Astrocyte of the cerebellum (primary cell): Measurements from ENCODE around the gene VSTM1.

Experiments
- DNase-seq: peaks from one replicate; pipeline ENCODE4 v3.0.0-alpha.2; 2011; ENCODE audit warnings: low read depth
- H3K4me3 ChIP-seq: 2 replicates; pipeline ENCODE4 v1.5.1; 2011; ENCODE audit warnings: mild to moderate bottlenecking, low read depth, low read length, moderate library complexity
- in situ Hi-C: cut with HindIII; loops from 2 replicates; pipeline ENCODE4 v1.10.0; 2017; ENCODE audit warnings: low sequenced_read_pairs
- TF ChIP-seq, protein P1 (sequence below): IDR thresholded peaks from 2 replicates; pipeline ENCODE4 v1.5.1; 2012; ENCODE audit warnings: low read length, low read depth, moderate library complexity, mild to moderate bottlenecking; ENCODE audit errors: missing control alignments

Gene VSTM1, protein sequence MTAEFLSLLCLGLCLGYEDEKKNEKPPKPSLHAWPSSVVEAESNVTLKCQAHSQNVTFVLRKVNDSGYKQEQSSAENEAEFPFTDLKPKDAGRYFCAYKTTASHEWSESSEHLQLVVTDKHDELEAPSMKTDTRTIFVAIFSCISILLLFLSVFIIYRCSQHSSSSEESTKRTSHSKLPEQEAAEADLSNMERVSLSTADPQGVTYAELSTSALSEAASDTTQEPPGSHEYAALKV

DNA sequence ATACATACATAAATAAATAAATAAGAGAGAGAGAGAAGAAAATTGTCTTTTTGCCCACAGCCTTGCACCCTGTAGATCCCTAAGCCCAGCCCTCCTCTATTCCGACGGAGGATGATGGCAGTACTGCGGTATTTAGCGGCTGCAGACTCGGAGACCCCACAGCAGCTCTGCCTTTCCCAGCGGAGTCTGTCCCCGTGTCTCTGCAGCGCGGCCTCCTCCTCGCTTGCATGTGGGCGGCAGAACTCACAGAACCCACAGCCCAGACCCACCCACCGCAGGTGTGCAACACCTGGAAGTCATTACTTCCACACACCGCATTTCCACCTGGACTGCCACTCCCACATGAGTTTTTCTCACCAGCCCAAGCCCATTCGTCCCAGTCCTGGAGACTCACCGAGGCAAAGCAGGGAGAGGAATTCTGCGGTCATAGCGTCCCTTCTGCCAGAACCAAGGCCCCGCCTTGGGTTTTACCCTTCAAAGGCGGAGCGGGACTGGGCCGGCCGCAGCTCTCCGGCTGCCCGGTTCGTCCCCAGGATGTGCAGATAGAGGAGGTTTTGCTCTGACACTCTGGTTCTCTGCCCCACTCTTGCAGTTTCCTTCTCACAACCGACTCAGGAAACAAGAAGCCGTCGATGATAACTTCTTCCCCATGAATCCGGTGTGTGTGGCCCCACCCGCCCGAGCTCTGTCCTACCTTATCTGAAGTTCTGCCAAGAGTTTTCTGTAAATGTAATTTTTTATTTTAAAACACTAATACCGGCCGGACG lies at the start of gene VSTM1:
Gene VSTM1 (minus strand): TSS at position 548 of the 767 bp plus-strand sequence. CDS start 120 bp downstream, at position 428.
- no peak for DNase-seq
- TF ChIP-seq, protein P1, sequence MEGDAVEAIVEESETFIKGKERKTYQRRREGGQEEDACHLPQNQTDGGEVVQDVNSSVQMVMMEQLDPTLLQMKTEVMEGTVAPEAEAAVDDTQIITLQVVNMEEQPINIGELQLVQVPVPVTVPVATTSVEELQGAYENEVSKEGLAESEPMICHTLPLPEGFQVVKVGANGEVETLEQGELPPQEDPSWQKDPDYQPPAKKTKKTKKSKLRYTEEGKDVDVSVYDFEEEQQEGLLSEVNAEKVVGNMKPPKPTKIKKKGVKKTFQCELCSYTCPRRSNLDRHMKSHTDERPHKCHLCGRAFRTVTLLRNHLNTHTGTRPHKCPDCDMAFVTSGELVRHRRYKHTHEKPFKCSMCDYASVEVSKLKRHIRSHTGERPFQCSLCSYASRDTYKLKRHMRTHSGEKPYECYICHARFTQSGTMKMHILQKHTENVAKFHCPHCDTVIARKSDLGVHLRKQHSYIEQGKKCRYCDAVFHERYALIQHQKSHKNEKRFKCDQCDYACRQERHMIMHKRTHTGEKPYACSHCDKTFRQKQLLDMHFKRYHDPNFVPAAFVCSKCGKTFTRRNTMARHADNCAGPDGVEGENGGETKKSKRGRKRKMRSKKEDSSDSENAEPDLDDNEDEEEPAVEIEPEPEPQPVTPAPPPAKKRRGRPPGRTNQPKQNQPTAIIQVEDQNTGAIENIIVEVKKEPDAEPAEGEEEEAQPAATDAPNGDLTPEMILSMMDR = no peak
- in situ Hi-C loops = no loop called here
- H3K4me3 ChIP-seq = no peak within 1 kb of the TSS

DNA sequence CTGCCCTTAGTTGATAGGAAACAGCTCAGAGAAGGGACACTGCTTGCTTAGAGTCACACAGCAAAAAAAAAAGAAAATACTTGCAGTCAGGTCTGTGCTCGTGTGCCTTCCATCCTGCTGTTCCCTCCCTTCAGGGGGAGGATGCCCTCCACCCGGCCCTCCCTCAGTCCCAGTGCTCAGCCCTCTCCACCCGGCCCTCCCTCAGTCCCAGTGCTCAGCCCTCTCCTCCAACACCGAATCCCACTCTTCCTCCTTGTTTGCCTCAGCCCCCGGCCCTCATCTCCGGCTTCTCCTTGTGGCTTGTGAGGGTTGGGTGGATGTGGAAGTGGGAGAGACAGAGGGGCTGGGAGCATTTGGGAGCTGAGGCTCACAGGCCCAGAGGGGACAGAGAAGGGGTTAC lies 46.0 kb upstream of the VSTM1 start:
- TF ChIP-seq, protein P1 = no peak
- no peak overlapping the region for H3K4me3 ChIP-seq
- in situ Hi-C loops = no loop called here
- no peak for DNase-seq

DNA sequence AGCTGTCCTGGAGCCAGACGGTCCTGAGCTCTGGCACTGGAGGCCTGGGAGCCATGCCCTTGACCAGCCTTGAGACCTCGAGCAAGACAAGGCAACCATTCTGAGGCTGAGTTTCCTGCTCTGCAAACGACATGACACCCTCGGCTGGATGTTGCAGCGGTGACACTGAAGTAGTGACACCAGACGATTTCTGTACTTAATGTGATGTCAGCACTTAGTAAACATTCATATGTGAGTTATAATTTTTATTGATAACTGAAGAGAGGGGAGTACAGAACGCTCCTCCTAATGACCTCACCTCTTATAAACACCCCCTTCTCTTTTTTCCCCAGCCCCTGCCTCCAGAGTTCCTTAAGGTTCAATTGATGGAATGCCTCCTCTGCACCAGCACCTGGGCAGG lies 44.8 kb upstream of the VSTM1 start:
- in situ Hi-C loops = no loop called here
- no peak for DNase-seq
- TF ChIP-seq, protein P1 = no peak
- H3K4me3 ChIP-seq = no peak overlapping the region

DNA sequence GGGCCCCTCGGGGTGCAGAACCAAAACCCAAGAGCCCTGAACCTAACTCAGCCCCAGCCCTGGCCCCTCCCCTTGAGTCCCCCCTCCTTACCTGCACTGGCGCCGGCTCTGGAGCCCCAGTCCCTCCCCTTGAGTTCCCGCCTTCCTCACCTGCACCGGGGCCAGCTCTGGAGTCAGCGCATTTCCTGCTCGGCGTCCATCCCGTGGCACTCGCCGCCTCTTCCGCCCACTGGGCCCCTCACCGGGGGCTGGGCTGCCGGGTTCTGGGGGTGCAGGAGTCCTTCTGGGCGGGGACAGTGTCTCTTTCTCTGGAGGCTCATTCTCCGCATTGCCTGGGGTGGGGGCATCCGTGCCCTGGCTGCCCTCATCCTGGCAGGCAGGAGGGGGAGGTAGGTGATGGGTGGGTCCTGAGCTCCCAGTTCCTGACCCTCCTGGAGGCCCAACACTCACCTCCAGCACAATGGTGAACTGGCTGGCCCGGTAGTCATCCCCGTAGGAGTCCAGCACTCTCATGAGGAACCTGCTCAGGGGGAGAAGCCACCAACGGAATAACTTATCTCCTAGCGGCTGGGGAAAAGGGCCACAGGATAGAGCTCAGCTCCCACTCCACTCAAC lies 44.3 kb upstream of the VSTM1 start:
- no peak overlapping the region for H3K4me3 ChIP-seq
- in situ Hi-C loops = no loop called here
- TF ChIP-seq, protein P1 = no peak
- DNase-seq = no peak

DNA sequence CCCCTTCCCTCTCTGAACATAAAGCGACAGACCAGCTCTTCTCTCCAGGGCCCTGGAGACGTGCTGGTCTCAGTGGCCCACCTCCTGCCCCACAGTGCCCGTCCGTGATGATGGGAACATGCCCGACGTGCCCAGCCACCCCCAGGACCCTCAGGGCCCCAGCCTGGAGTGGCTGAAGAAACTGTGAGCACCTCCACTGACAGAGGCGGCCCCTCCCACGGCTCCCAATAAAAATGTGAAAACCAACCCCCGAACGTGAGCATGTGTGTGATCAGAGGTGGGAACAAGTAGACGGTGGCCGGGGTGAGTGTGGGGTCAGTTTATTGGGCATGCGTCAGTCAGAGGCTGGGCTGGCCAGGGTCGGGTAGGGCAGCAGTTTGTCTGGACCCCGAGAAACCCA lies 43.0 kb upstream of the VSTM1 start:
- no peak overlapping the region for H3K4me3 ChIP-seq
- in situ Hi-C loops = no loop called here
- DNase-seq = no peak
- TF ChIP-seq, protein P1 = no peak

DNA sequence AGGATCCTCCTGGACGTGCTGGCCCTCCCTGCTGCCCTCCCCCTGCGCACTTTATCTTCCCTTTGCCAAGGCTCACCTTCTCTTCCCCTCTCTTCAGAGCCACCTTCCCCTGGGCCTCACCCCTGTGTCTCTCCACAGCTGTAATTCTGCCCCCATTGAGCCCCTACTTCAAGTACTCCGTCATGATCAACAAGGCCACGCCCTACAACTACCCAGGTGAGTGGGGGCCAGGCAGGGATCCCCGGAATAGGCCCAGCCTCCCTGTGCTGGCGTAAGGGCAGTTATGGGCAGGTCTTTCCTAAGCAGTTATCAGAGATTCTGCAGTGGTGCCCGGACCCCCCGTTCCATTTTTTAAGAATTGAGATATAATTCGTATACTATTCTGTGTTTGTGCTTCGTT lies 42.1 kb upstream of the VSTM1 start:
- in situ Hi-C loops = no loop called here
- DNase-seq = no peak
- TF ChIP-seq, protein P1 = no peak

More for the DNA sequence above, 42.1 kb upstream of the VSTM1 start:
- H3K4me3 ChIP-seq = no peak overlapping the region
